Endothelial cell of umbilical vein (primary cell): ENCODE measurements around the gene DNAJC8.

ENCODE experiments used
- CTCF ChIP-seq, 2 donors: IDR thresholded peaks; 1 replicate in 1 of 2; 2 replicates in 1 of 2; pipeline ENCODE4 v1.5.1; 2011; ENCODE audit warnings: low read length in 2 of 2, mild to moderate bottlenecking in 2 of 2, moderate library complexity in 2 of 2, control low read depth in 1 of 2, inconsistent platforms in 1 of 2, low read depth in 1 of 2; ENCODE audit not compliant: insufficient read depth in 1 of 2; ENCODE audit errors: extremely low read depth in 1 of 2
- EZH2 ChIP-seq: IDR thresholded peaks from 2 replicates; pipeline ENCODE4 v1.6.1; 2012; ENCODE audit warnings: borderline replicate concordance, low read depth, mild to moderate bottlenecking, moderate library complexity, low read length, inconsistent platforms; ENCODE audit not compliant: severe bottlenecking
- MAX ChIP-seq: IDR thresholded peaks from 2 replicates; pipeline ENCODE4 v1.6.1; 2011; ENCODE audit not compliant: insufficient read depth, insufficient read length
- POLR2A ChIP-seq: IDR thresholded peaks from 2 replicates; pipeline ENCODE4 v1.6.1; 2012; ENCODE audit warnings: low read depth, mild to moderate bottlenecking, control low read depth, low read length
- POLR2AphosphoS5 ChIP-seq: IDR thresholded peaks from 2 replicates; pipeline ENCODE4 v1.6.1; 2012; ENCODE audit warnings: low read depth, mild to moderate bottlenecking, control low read depth, low read length, moderate library complexity; ENCODE audit not compliant: insufficient read depth

GRCh38 chr1:28200234-28200873 lies 32.5 kb downstream of the DNAJC8 start:
- no peak for TF ChIP-seq CTCF (IDR thresholded peaks at IDR 0.05; ENCODE audit: extremely low read depth in 1 of 2, insufficient read depth in 1 of 2, low read depth in 1 of 2, low read length in 2 of 2)
- TF ChIP-seq POLR2A, result no peak
- no peak for TF ChIP-seq EZH2
- no peak for TF ChIP-seq POLR2AphosphoS5
- TF ChIP-seq MAX, result no peak
